ENCODE data around the gene ARHGEF11.

- TF ChIP-seq EZH2 (IDR thresholded peaks at IDR 0.05) = no peak
- TF ChIP-seq POLR2AphosphoS5 (IDR thresholded peaks at IDR 0.05; ENCODE audit: borderline replicate concordance, low read depth, low read length) = no peak
- no peak for TF ChIP-seq FOXP2 (optimal IDR thresholded peaks at IDR 0.05; ENCODE audit: control extremely low read depth, extremely low read length, insufficient read depth)
These were observed 146.4 kb downstream of the ARHGEF11 start for GRCh38 chr1:156898971-156899664.
